Retinal pigment epithelial cell (primary cell): ENCODE measurements around the gene ZNF296.

Experiments
- DNase-seq: peaks from one replicate; pipeline ENCODE4 v3.0.0-alpha.2; 2010; ENCODE audit warnings: low read depth
- H3K4me3 ChIP-seq: 2 replicates; pipeline ENCODE4 v1.5.1; 2011; ENCODE audit warnings: mild to moderate bottlenecking, low read length, control low read depth, moderate library complexity
- CTCF ChIP-seq: conservative IDR thresholded peaks from 2 replicates; pipeline ENCODE4 v1.5.1; 2011; ENCODE audit warnings: low read depth, low read length, control low read depth, inconsistent platforms

The ZNF296 gene

GRCh38 chr19:45082170-45082569 lies 5.9 kb upstream of the ZNF296 start:
- no peak for TF ChIP-seq CTCF
- DNase-seq: no peak
- H3K4me3 ChIP-seq: no peak overlapping the region

- no peak for TF ChIP-seq CTCF
- peak overlapping the region; percentile 95 for H3K4me3 ChIP-seq
- no peak for DNase-seq
Measured at GRCh38 chr19:45079911-45080370, 3.7 kb upstream of the ZNF296 start.

GRCh38 chr19:45079063-45079910 lies 3.0 kb upstream of the ZNF296 start, which contains the start of gene GEMIN7:
TSS of gene GEMIN7 (plus strand) at chr19:45079260. CDS start at chr19:45090115, 10,855 bp downstream.
- H3K4me3 ChIP-seq: peak within 1 kb of the TSS; percentile 95
- no peak for TF ChIP-seq CTCF
- no peak for DNase-seq

- H3K4me3 ChIP-seq: peak overlapping the region; percentile 95
- no peak for TF ChIP-seq CTCF
Measured at GRCh38 chr19:45078390-45079062, 2.2 kb upstream of the ZNF296 start.

GRCh38 chr19:45076851-45077730 lies 813 bp upstream of the ZNF296 start:
- TF ChIP-seq CTCF: no peak
- H3K4me3 ChIP-seq: peak overlapping the region; percentile 46
- no peak for DNase-seq

More at GRCh38 chr19:45078390-45079062, 2.2 kb upstream of the ZNF296 start:
- DNase-seq: no peak

- no peak for DNase-seq
- no peak for TF ChIP-seq CTCF
- peak overlapping the region; percentile 37 for H3K4me3 ChIP-seq
Measured at GRCh38 chr19:45075301-45076028, 813 bp downstream of the ZNF296 start.
